Natural killer cell (primary cell): ENCODE results near the gene YIF1A. TPM values are rescaled to one million over a fixed set of nuclear protein-coding genes. Genes with fewer than 3 reads are reported as not detected.

Source experiments
- ATAC-seq, 3 donors: fragments of 150-1000 bp in 2 of 3; fragments of 200-7000 bp in 1 of 3; cut with Tn5 transposase; 1 replicate in 1 of 3; 2 replicates in 2 of 3; pipeline ENCODE4 v1.10.0; 2021; ENCODE audit warnings: mild to moderate bottlenecking in 2 of 3, moderate library complexity in 2 of 3
- DNase-seq, 2 donors: peaks; one replicate each; pipeline versions ENCODE4 v3.0.0 to v3.0.0-alpha.2; 2013 to 2021; ENCODE audit warnings: mixed read lengths in 1 of 2
- H3K27ac ChIP-seq: one replicate; pipeline ENCODE4 v1.5.1; 2013; ENCODE audit warnings: mild to moderate bottlenecking, low read length
- H3K27me3 ChIP-seq: one replicate; pipeline ENCODE4 v1.6.1; 2013; ENCODE audit warnings: low read length; ENCODE audit not compliant: control insufficient read depth, insufficient read depth
- H3K36me3 ChIP-seq: one replicate; pipeline ENCODE4 v1.6.1; 2013; ENCODE audit warnings: low read length; ENCODE audit not compliant: control insufficient read depth, insufficient read depth
- H3K4me1 ChIP-seq: one replicate; pipeline ENCODE4 v1.6.1; 2013; ENCODE audit warnings: low read length; ENCODE audit not compliant: control insufficient read depth, insufficient read depth
- H3K4me3 ChIP-seq: one replicate; pipeline ENCODE4 v1.5.1; 2013; ENCODE audit warnings: low read length
- H3K9me3 ChIP-seq: one replicate; pipeline ENCODE4 v1.6.1; 2013; ENCODE audit warnings: low read length; ENCODE audit not compliant: control insufficient read depth, insufficient read depth
- H3K27ac Mint-ChIP-seq, 2 donors: one replicate each; pipeline ENCODE4 v1.8.0; 2022; ENCODE audit warnings: mild to moderate bottlenecking in 2 of 2, mixed read lengths in 2 of 2, moderate library complexity in 1 of 2
- H3K27me3 Mint-ChIP-seq, 2 donors: one replicate each; pipeline ENCODE4 v1.8.0; 2022; ENCODE audit warnings: low read depth in 2 of 2, mixed read lengths in 2 of 2
- H3K36me3 Mint-ChIP-seq: one replicate; pipeline ENCODE4 v1.8.0; 2022; ENCODE audit warnings: mixed read lengths
- H3K4me1 Mint-ChIP-seq, 2 donors: one replicate each; pipeline ENCODE4 v1.8.0; 2022; ENCODE audit warnings: mixed read lengths in 2 of 2
- H3K4me3 Mint-ChIP-seq: one replicate; pipeline ENCODE4 v1.8.0; 2022; ENCODE audit warnings: mild to moderate bottlenecking, moderate library complexity, mixed read lengths
- H3K9me3 Mint-ChIP-seq, 2 donors: one replicate each; pipeline ENCODE4 v1.8.0; 2022; ENCODE audit warnings: mixed read lengths in 2 of 2
- CTCF ChIP-seq: fragments of 200-600 bp; IDR thresholded peaks from one replicate; pipeline ENCODE4 v1.8.0; 2022; ENCODE audit warnings: antibody characterized with exemption
- WGBS: methylation state at CpG from one replicate; pipeline ENCODE4 v1.1.7; 2013; ENCODE audit warnings: missing lambda C conversion rate; ENCODE audit not compliant: insufficient coverage; 5-methylcytosine and 5-hydroxymethylcytosine counted together
- intact Hi-C: fragments of 100-400 bp; cut with micrococcal nuclease; formaldehyde crosslinking; loops from one replicate; pipeline ENCODE4 v1.14.2; 2022
- total RNA-seq, 4 donors: library from RNA; stranded (reverse); fragments of 120-200 nt in 1 of 4; gene quantifications; one replicate each; pipeline versions ENCODE4 v1.2.3 to v1.2.4, GENCODE V29; 2013 to 2022

The YIF1A gene
- total RNA-seq, 3 donors from 2014 or later (not counting 1 experiment from before 2014, with no cell fraction given): 21.9 to 28.5 (median 23.6) TPM

GRCh38 chr11:66239998-66240780 is 48.8 kb downstream of the YIF1A start:
- Mint-ChIP-seq H3K9me3 (no peaks in the 10 kb centered on the region), H3K27me3 (no peaks in the 10 kb centered on the region), H3K4me1 (peaks cover 19 to 30% of the 10 kb centered on the region in 2 donors), H3K4me3 (no peak overlapping the region), H3K27ac (no peak overlapping the region), H3K36me3 (no peaks in the 10 kb centered on the region)
- TF ChIP-seq CTCF: no peak
- Histone ChIP-seq H3K9me3 (no peaks in the 10 kb centered on the region), H3K36me3 (peaks cover 75% of the 10 kb centered on the region), H3K4me1 (peaks cover 44% of the 10 kb centered on the region), H3K27ac (no peak overlapping the region), H3K4me3 (no peak overlapping the region), H3K27me3 (no peaks in the 10 kb centered on the region)
- intact Hi-C loops: no loop called here
- ATAC-seq (no peak), DNase-seq (no peak)
- WGBS: 95% methylated on average over 24 of the region's 25 CpGs

- ATAC-seq: no peak
Measured at GRCh38 chr11:66239511-66239910, 49.4 kb downstream of the YIF1A start.

GRCh38 chr11:66238786-66239413 is 50.0 kb downstream of the YIF1A start:
- Histone ChIP-seq H3K9me3 (no peaks in the 10 kb centered on the region), H3K27me3 (no peaks in the 10 kb centered on the region), H3K4me1 (peaks cover 44% of the 10 kb centered on the region), H3K4me3 (no peak overlapping the region), H3K36me3 (peaks cover 80% of the 10 kb centered on the region), H3K27ac (peak overlapping the region; percentile 26)
- peak in 2 of 3 donors; percentile 5 to 17 for ATAC-seq
- Mint-ChIP-seq H3K27ac (peak overlapping the region; percentile 31 to 78), H3K9me3 (no peaks in the 10 kb centered on the region), H3K27me3 (no peaks in the 10 kb centered on the region), H3K4me3 (peak overlapping the region; percentile 52), H3K4me1 (peaks cover 19 to 30% of the 10 kb centered on the region in 2 donors), H3K36me3 (no peaks in the 10 kb centered on the region)
- intact Hi-C loops: no loop called here
- no peak for TF ChIP-seq CTCF
- no peak for DNase-seq
- 72% methylated on average over 17 of the region's 17 CpGs for WGBS

More at GRCh38 chr11:66239511-66239910, 49.4 kb downstream of the YIF1A start:
- no peaks in the 10 kb centered on the region for H3K27me3 ChIP-seq
- H3K4me1 ChIP-seq: peaks cover 44% of the 10 kb centered on the region
- H3K9me3 Mint-ChIP-seq: no peaks in the 10 kb centered on the region
- intact Hi-C loops: no loop called here
- no peak overlapping the region for H3K4me3 ChIP-seq
- peak overlapping the region; percentile 31 to 78 for H3K27ac Mint-ChIP-seq
- H3K9me3 ChIP-seq: no peaks in the 10 kb centered on the region
- H3K4me1 Mint-ChIP-seq: peaks cover 19 to 30% of the 10 kb centered on the region in 2 donors
- H3K4me3 Mint-ChIP-seq: peak overlapping the region; percentile 21
- H3K27ac ChIP-seq: peak overlapping the region; percentile 26
- no peaks in the 10 kb centered on the region for H3K27me3 Mint-ChIP-seq
- no peak for TF ChIP-seq CTCF
- DNase-seq: no peak
- no peaks in the 10 kb centered on the region for H3K36me3 Mint-ChIP-seq
- 83% methylated on average over 3 of the region's 3 CpGs for WGBS
- peaks cover 78% of the 10 kb centered on the region for H3K36me3 ChIP-seq
